ENCODE measurements around the gene ADAM10.
"Not testable (repeated sequence)": the region's sequence is repeated elsewhere in the genome, so short reads cannot be mapped to it uniquely, and the experiment has no call there.

Gene ADAM10

DNA sequence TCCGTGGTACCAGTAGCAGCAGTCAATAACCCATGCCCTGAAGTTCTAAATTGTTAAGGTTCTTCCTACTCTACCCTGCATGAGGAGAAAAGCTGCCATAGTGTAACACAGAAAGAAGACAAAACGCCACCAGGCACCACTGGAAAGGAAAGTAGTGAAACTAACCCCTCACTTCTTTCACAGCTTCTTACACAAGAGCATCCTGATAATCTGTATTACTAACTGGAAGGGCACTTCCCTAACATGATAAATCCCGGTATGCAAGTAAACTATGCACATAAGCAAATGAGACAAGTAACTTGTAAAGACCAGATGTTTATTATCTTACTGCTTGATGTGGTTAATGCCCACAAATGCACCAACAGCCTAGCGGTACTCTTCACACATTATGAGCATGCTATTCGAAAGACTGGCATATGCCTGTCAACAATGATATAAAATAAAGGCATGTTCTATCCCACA lies 141.3 kb downstream of the ADAM10 start:
- no peak for DNase-seq (ENCODE audit: low read depth)

DNA sequence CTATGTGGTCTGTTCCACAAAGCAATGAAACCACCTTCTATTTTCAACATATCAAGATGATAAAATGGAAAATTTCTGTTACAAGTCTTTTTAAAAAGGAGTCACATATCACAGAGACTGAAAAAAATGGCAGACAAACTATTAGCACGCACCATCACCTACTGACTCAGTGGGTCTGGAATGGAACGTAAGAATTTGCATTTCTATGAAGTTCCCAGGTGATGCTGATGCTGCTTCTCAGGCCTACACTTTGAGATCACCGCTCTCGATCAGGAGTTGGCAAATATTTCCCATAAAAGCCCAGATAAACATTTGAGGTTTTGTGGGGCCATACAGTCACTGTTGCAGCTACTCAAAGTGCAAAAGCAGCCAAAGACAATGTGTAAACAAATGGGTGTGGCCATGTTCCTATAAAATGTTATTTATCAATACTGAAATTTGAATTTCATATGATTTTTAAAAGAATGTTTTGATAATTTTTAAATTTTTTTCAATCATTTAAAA lies 142.9 kb downstream of the ADAM10 start:
- no peak for DNase-seq (ENCODE audit: low read depth)

DNA sequence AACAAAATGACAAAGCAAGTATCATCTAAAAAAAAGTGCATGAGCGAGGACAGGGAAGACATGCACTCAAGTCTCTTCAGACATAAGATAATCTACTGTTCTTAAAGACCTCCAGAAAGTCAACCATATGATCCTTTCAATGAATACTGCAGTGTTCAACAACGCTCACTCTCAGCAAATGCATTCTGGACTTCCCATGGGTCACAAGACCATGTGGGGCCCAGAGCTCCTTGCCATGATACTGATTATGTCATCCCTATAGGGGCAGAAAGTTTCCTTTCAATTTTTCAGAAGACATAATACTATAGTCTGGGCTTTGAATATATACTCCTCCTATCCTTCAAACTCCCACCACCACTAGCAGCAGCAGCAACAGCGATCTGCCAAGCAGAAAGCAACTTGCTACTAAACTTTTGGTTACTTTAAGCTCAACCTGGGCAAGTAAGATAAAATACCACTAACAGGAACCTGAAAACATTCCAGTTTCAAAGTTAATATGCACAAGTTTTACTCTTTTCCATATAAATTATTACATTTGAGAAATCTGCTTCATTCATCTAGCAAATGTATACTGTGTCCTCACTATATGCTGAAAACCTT lies 143.5 kb downstream of the ADAM10 start:
- no peak for DNase-seq (ENCODE audit: low read depth)

DNA sequence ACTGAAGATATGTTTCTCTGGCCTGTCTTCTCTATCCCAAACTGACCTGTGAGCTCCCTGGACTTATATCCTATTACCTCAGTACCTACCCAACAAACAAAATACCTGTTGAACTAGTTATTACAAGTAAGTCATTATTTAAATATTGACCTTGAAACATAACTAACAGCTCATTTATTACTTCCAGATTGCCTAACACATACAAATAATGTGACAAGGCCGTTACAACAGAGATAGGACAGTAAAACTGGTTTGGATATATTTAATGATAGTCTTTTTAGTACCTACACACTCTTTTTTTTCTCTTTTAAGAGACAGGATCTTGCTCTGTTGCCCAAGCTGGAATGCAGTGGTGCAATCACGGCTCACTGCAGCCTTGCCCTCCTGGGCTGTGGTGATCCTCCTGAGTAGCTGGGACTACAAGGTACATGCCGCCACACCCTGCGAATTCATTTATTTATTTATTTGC lies 145.0 kb downstream of the ADAM10 start:
- no peak for DNase-seq (ENCODE audit: low read depth)

DNA sequence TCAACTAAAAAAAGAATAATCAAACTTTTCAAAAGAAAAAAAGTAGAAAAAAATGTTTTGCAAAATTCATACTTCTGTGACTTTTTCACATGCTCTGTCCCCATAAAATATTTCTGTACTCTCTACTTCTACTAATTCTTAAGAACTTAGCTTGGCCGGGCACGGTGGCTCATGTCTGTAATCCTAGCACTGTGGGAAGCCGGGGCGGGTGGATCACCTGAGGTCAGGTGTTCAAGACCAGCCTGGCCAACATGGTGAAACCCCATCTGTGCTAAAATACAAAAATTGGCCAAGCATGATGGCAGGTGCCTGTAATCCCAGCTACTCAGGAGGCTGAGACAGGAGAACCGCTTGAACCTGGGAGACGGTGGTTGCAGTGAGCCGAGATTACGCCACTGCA lies 145.6 kb downstream of the ADAM10 start:
- DNase-seq (ENCODE audit: low read depth) = not testable (repeated sequence)

DNA sequence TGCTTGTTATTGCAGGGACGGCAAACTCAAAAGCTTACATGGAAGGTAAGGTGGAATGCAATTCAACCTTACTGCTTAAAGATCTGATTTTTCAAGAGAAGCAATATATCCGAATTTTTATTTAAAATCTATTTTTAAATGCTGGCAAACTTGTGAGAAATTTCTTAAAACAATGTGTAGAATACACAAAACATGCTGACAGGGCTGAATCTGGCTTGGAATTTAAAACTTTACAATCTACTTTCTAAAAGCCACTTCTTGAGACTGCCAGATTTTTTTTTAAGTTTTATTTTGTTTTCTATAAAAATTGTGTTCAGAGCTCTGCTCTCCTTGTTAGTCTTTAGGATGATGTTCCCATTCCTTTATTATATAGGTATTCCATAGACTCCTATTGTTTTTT lies 146.7 kb downstream of the ADAM10 start:
- no peak for DNase-seq (ENCODE audit: low read depth)

DNA sequence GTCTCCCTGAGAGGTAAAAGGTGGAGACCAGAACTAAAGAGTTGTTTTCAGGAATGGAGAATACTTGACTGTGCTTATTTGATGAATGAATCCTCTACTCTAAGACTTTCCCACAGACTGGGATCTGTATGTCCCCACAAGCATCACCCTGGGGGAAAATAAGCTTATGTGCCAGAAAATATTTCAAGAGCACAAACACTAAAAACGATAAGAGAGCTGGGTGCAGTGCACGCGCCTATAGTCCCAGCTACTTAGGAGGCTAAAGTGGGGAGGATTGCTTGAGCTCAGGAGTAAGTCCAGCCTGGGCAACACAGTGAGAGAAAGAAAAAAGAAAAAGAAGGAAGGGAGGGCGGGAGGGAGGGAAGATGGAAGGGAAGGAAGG lies 150.7 kb downstream of the ADAM10 start:
- no peak for DNase-seq (ENCODE audit: low read depth)

DNA sequence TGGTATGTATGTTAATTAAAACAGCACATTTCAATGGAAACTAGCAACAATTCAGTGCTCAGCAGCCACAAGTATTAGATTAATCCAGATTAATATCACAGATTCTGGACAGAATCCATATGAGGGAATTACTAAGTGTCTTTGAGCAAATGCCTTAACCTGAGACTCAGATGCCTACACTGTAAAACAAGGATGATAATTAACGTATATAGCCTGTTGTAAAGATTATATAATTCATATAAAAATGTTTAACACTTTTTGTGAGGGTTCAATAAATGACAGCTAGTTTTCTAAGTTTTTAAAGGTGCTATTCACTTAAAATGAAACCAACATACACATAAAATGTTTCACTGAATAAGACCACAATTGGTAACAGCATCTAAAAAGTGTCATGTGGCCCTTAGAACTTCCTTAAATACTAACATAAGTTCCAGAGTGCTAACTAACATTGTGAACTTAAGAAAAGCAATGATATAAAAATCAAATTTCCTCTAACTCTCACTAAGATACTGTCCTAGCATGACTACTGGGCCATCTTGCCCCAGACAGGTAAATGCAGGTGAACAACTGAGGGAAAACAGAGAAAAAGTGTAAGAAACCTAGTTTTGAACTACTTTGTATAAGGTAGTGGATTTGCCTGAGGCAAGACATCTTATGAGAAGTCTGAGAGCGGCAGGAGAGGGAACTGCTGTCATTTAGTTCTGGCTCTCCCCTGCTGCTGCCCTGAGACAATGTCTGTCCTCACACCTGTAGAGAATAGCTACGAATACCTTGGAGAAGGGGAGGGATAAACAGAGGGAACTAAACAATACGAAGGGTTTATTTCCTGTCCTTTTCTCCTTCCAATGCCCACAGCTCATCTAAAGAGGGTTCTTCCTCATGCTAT lies 151.3 kb downstream of the ADAM10 start:
- no peak for DNase-seq (ENCODE audit: low read depth)

DNA sequence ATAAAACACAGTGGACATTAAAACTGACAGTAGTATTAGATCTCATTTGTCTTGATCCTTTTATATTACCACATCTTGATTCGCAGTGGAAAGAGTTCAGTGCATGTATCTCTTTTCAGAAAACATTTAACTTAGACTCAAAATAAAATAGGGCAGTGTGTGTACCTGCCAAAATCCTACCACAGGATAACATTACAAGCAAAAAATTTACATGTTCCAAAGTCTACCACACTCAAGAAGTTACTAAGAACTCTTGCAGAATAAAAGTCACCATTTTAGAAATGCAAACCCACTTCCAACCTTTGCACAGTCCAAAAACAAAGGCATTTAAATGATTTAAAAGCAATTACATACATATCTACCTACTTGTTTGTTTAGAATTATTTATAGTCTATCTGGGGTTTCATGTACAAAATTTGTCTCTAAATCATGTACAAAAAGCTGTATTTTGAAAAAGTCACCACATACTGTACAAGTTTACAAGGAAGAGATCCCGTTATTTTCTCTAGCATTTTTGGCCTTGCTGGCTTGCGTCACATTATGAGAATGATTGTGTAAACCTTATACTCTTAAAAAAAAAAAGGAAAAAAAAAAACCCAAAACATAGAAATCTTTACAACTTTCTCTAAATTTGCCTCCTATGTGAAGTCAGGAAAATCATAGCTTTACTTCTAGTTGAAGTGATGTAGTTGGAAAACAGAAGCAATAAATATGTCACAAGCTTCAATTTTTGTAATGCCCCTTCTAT lies 153.8 kb downstream of the ADAM10 start:
- no peak for DNase-seq (ENCODE audit: low read depth)

DNA sequence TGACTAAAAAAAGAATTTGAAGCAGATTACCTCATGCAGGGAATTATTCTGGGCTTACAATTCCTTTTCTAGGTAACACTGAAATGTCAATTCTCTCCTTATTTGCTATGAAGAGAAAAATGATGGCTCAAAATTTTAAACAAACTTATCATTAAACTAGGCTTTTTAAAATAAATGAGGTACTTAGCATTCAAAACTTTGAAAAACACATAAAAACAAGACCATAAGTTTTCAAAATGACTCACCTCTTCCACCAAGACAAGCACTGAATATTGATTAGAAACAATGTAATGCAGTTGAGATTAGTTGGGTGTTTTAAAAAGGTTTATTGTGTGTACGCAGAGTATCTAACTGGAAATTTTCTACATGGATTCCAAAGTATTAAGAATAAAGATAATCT lies 154.6 kb downstream of the ADAM10 start:
- no peak for DNase-seq (ENCODE audit: low read depth)

DNA sequence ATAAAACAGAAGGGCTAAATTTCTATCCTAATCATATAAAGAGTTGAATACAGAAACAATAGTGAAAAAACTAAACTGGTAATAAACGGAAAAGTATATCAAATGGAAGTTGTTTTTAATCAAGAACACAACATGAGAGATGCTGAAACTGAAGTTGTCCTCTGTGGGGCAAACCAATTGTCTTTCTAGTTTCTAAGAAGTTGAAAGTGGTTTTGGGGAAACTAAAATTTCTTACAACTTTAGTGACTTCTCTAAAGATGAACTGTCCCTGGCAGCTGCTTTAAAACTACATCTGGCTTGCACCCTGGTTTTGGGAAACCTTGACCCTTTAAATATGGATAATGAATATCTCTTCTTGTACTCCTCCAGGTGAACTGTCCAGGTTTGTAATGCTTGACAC lies 155.6 kb downstream of the ADAM10 start:
- no peak for DNase-seq (ENCODE audit: low read depth)

DNA sequence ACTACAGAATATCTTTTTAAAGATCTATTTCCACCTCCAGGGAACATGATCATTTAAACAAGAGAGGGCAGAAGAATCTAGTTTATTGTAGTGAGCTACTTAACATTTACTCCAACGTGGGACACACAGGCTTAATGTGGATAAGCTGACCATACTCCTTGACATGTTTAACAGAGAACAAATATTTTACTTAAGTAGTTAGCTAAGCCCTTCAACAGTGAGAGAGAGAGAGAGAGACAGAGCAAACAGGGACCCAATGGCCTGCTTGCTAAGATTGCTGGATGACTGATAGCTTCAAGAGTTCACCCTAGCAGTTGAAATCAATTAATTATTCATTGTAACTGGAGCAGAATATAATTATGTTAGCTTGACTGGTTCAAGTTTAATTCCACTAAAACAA lies 158.6 kb downstream of the ADAM10 start:
- DNase-seq (ENCODE audit: low read depth) = no peak

DNA sequence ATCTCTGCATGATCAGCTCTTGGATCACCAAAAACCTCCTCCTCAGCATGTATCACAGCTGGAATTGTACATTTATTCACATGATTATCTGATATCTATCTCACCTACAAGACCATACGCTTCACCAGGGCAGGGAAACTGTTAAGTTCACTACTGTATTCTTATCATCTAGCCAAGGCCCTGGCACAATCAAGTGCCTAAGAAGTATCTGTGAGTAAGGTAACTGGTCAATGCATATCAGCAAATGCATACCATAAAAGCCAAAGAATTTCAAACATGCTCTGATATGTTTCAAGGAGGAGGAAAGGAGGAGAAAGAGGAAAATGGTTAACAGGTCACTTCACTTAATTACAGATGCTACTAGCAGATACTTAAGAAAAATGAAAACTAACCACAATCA lies 159.3 kb downstream of the ADAM10 start:
- no peak for DNase-seq (ENCODE audit: low read depth)

DNA sequence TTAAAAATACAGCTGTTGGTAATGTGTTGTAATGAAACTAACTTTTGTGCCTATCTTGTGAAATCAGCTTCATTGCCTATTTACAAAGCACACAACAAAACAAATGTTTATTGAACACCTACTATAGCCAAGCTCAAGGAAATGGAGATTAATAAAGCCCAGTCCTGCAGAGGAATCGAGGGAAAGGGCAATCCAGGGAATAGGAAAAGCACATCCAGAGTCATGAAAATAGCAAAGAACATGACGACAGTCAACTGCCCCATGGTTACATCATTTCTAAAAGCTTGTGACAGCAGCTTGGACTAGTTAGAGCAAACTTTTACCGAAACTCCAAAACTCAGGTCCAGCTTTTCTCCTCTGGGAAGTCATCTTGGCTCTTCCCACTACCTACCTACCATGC lies 160.5 kb downstream of the ADAM10 start:
- no peak for DNase-seq (ENCODE audit: low read depth)

DNA sequence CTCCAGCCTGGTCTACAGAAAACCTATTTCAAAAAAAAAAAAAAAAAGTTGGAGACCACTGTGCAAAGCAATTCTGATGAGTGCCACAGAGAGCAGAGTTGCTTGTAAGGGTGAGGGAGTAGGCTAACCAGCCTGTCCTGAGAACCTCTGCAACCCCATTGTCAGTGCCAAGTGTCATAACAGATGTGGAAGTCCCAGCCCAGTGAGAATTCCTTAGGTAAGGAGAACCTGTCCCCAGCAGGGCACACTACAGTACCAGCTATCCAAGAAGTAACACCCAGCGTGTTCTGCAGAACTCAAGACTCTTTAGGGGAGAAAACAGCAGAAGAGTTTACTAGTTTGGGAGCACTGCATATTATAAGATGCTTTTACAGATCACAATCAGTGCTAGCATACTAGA lies 161.4 kb downstream of the ADAM10 start:
- no peak for DNase-seq (ENCODE audit: low read depth)

DNA sequence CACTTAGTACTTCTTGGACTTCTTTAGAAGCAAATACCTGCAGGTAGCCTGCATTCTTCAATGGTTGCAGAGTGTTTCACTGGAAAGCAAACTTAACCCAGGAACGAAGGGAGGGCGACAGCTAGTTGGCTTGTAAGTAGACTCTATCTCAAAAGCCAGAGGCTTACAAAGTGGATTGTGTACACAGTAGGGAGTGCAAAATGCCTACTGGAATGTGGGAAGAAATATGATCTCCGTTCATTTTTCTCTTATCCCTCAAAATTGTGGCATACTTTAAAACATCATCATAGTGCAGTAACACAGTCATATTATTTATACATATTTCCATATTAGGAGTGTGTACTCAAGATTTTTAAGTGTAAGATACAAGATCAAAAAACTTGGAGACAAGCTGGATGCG lies 162.0 kb downstream of the ADAM10 start:
- no peak for DNase-seq (ENCODE audit: low read depth)

DNA sequence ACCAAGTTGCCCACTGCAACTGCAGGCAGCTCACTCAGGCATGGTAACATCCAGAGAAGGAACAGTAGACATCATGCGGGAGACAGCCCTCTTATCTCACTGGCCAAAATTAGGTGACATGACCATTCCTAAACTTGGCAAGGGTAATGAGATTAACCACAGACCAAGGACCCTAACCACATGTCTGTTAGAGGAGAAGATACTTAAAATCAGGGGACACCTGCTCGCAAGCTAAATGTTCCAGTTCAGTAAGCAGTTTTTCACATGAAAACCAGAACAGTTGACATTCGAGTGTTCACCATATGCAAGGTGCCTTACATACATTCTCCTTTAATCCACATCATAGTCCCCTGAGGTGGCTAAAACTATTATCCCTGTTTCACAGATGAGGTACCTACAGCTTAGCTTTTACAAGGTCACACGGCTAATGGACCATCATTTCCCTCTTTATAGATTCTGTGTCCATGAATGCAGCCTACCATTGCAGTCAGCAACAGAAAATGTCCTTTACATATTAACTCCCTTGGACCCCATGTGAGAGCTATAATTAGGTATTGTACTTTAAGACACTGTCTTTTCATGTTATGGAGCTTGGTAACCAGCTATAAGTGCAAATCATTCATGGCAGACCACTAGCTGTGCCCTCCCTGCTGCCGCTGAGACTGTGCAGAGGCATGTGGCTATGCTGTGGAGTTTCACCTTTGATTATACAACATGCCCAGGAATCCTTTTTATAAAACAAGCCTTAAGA lies 163.6 kb downstream of the ADAM10 start:
- no peak for DNase-seq (ENCODE audit: low read depth)

DNA sequence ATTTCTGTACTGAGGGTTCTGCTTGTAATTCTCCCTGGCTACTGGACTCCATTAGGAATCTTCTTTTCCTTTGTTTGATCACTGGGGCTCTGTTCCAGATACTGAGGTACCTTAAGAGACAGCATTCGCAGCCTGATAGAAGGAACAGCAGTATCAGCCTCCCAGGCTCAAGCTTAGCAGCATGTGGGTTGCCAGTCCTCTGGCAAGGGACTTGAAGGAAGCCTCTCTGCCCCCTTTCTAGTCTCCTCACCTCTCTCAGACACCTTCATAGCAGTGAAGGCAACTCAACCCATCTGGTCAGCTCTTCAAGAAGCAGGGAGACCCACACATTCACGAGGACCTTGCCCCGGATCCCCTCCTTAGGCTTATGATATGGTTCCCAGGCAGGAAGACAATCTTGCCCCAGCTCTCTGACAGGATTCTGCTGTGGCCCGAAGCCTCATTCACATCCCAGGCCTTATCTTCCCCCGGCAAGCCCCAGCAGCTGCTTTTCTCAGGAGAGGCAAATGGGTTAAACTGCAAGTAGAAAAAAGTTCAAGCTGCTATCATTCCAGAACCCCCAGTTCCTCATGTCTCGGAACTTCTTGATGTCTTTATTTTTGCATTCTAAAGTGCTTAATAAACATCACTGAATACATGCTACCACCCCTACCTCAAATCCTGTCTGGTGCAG lies 164.6 kb downstream of the ADAM10 start:
- no peak for DNase-seq (ENCODE audit: low read depth)

DNA sequence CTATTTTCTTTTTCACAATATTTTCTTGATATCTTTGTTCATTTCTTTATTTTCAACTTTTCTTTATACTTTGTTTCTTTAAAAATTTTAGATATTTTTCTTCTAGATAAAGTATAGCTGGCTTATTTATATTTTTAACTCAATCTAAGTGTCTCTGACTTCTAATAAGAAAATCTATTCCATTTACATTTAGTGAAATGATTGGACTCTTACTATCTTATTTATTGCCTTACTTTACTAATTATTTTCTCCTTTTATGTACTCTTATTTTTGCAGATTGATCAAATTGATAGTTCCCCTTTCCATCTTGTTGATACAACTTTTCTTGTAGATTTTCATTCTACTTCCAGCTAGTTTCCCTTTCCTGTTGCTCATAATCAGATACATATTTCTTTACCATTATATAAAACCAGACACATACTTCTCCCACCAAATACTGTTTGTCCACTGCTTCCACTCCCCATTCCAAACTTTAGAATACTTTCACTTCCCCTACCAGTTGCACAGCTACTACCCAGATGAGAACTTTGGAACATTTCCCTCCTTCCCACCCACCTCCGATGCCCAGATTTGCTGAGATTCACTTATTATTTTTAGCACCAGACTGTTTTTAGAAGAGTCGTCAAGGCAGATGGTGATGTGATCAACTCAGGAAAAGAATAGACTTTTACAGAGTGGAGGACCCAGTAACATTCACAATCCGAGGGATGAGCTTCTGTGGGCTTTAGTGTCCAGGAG lies 166.2 kb downstream of the ADAM10 start:
- DNase-seq (ENCODE audit: low read depth) = no peak

DNA sequence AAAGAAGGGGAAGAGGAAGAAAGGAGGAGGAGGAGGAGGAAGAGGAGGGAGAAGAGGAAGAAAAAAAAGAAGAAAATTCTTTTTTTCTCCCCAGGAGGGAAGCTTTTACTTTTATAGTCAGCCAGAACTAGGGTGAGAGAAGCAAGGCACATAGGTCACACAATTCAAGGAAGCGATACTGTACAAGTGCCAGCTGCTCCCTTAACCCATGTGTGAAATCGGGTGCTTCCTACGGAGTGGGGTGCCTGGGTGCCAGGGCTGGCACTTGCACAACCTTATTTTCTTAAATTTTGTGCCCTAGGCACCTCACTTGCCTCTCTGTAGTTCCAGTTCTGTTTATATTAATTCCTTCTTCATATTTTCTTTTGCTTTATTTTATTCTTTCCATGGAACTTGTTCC lies 167.3 kb downstream of the ADAM10 start:
- no peak for DNase-seq (ENCODE audit: low read depth)

DNA sequence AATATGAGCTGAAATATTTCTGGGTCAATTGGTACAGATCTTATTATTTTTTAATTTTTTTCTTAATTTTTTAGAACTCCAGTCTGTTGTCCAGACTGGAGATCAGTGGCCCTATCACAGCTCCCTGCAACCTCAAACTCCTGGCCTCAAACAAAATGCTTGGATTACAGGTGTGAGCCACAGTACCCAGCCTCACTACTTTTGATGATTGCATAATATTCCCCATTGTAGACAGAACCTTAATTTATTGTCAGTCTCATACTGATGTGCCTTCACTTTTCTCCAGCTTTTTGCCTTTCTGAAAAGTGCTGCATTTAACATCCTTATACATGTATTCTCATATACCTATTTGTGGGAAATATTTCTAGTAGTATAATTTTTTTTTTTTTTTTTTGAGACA lies 172.8 kb downstream of the ADAM10 start:
- DNase-seq (ENCODE audit: low read depth) = no peak

All from T follicular helper cell (primary cell).